KOPT-K1 (cell line): ENCODE measurements around the gene AJM1.
A peak's percentile ranks its signal among the peaks of the same experiment; 100 is the strongest.
"Not testable (repeated sequence)": the region's sequence is repeated elsewhere in the genome, so short reads cannot be mapped to it uniquely, and the experiment has no call there.

Source experiments
- H3K27ac ChIP-seq: fragments of 200-600 bp; sonication (generic); 2 replicates; pipeline ENCODE4 v1.5.1; 2016; ENCODE audit warnings: antibody characterized with exemption, mild to moderate bottlenecking, low read depth, low read length; ENCODE audit not compliant: poor library complexity, severe bottlenecking
- H3K36me3 ChIP-seq: fragments of 200-600 bp; sonication (generic); 2 replicates; pipeline ENCODE4 v1.5.1; 2017; ENCODE audit warnings: antibody characterized with exemption, mild to moderate bottlenecking, low read length, moderate library complexity; ENCODE audit not compliant: insufficient read depth
- H3K9me3 ChIP-seq: fragments of 200-600 bp; sonication (generic); 2 replicates; pipeline ENCODE4 v1.5.1; 2017; ENCODE audit warnings: antibody characterized with exemption, low read length, mild to moderate bottlenecking; ENCODE audit not compliant: insufficient read depth, poor library complexity, severe bottlenecking

AJM1 gene

GRCh38 chr9:136880651-136881050 is 38.4 kb downstream of the AJM1 start:
- no peak overlapping the region for H3K27ac ChIP-seq
- no peaks in the 10 kb centered on the region for H3K36me3 ChIP-seq
- no peaks in the 10 kb centered on the region for H3K9me3 ChIP-seq

- Histone ChIP-seq H3K36me3 (no peaks in the 10 kb centered on the region), H3K9me3 (no peaks in the 10 kb centered on the region), H3K27ac (peak overlapping the region; percentile 61)
These were observed 39.4 kb downstream of the AJM1 start for GRCh38 chr9:136881691-136882108.

GRCh38 chr9:136882109-136882946 is 40.0 kb downstream of the AJM1 start:
- Histone ChIP-seq H3K27ac (peak overlapping the region; percentile 61), H3K36me3 (no peaks in the 10 kb centered on the region), H3K9me3 (no peaks in the 10 kb centered on the region)

GRCh38 chr9:136882947-136883283 is 40.6 kb downstream of the AJM1 start:
- H3K9me3 ChIP-seq, H3K36me3 ChIP-seq: not testable (repeated sequence)
- H3K27ac ChIP-seq = peak overlapping the region; percentile 61

- not testable (repeated sequence) for H3K36me3 ChIP-seq, H3K27ac ChIP-seq, H3K9me3 ChIP-seq
These were observed 41.4 kb downstream of the AJM1 start for GRCh38 chr9:136883670-136884069.

GRCh38 chr9:136885950-136886578 is 43.8 kb downstream of the AJM1 start, which contains the start of gene TRAF2:
TRAF2 (plus strand) TSS chr9:136886516; CDS start chr9:136898741, 12,225 bp downstream.
- Histone ChIP-seq H3K36me3 (peaks cover 18% of the 10 kb centered on the region), H3K9me3 (no peaks in the 10 kb centered on the region), H3K27ac (peak within 1 kb of the TSS; percentile 91)

- peaks cover 26% of the 10 kb centered on the region for H3K36me3 ChIP-seq
- peak overlapping the region; percentile 91 for H3K27ac ChIP-seq
- H3K9me3 ChIP-seq = no peaks in the 10 kb centered on the region
These were observed 44.6 kb downstream of the AJM1 start for GRCh38 chr9:136886610-136887597.

- Histone ChIP-seq H3K36me3 (peaks cover 37% of the 10 kb centered on the region), H3K9me3 (no peaks in the 10 kb centered on the region), H3K27ac (no peak overlapping the region)
These were observed 46.2 kb downstream of the AJM1 start for GRCh38 chr9:136888454-136888853.

GRCh38 chr9:136889858-136890257 is 47.6 kb downstream of the AJM1 start:
- no peaks in the 10 kb centered on the region for H3K9me3 ChIP-seq
- H3K27ac ChIP-seq = no peak overlapping the region
- H3K36me3 ChIP-seq = peaks cover 45% of the 10 kb centered on the region

GRCh38 chr9:136890661-136891060 is 48.4 kb downstream of the AJM1 start:
- Histone ChIP-seq H3K27ac (no peak overlapping the region), H3K36me3 (peaks cover 52% of the 10 kb centered on the region), H3K9me3 (no peaks in the 10 kb centered on the region)
